Osteocyte (in vitro differentiated cells): ENCODE measurements around the gene ERH. TPM values are rescaled to one million over a fixed set of nuclear protein-coding genes. Genes with fewer than 3 reads are reported as not detected.

ENCODE experiments used
- DNase-seq: peaks from one replicate; pipeline ENCODE4 v3.0.0; 2021; ENCODE audit warnings: mixed read lengths; ENCODE audit not compliant: unreplicated experiment; ENCODE audit errors: extremely low spot score
- H3K27ac Mint-ChIP-seq: one replicate; pipeline ENCODE4 v1.8.0; 2021; ENCODE audit warnings: mild to moderate bottlenecking, mixed read lengths; ENCODE audit not compliant: unreplicated experiment
- H3K27me3 Mint-ChIP-seq: one replicate; pipeline ENCODE4 v1.8.0; 2021; ENCODE audit warnings: mixed read lengths; ENCODE audit not compliant: unreplicated experiment
- H3K36me3 Mint-ChIP-seq: one replicate; pipeline ENCODE4 v1.8.0; 2021; ENCODE audit warnings: mixed read lengths; ENCODE audit not compliant: unreplicated experiment
- H3K4me1 Mint-ChIP-seq: one replicate; pipeline ENCODE4 v1.8.0; 2021; ENCODE audit warnings: mixed read lengths; ENCODE audit not compliant: unreplicated experiment
- H3K4me3 Mint-ChIP-seq: one replicate; pipeline ENCODE4 v1.8.0; 2021; ENCODE audit warnings: mild to moderate bottlenecking, moderate library complexity, mixed read lengths; ENCODE audit not compliant: unreplicated experiment
- H3K9me3 Mint-ChIP-seq: one replicate; pipeline ENCODE4 v1.8.0; 2021; ENCODE audit warnings: mixed read lengths; ENCODE audit not compliant: unreplicated experiment
- total RNA-seq: library from RNA; stranded (reverse); gene quantifications from 2 replicates; pipeline ENCODE4 v1.2.1, GENCODE V29; 2021
- TF ChIP-seq, protein P1 (sequence below): fragments of 200-600 bp; sonication (generic); IDR thresholded peaks from 2 replicates; pipeline ENCODE4 v1.5.0; 2021; ENCODE audit warnings: antibody characterized with exemption, mild to moderate bottlenecking, moderate library complexity

Gene ERH
- total RNA-seq, 1 donor from 2014 or later = 211 TPM

DNA sequence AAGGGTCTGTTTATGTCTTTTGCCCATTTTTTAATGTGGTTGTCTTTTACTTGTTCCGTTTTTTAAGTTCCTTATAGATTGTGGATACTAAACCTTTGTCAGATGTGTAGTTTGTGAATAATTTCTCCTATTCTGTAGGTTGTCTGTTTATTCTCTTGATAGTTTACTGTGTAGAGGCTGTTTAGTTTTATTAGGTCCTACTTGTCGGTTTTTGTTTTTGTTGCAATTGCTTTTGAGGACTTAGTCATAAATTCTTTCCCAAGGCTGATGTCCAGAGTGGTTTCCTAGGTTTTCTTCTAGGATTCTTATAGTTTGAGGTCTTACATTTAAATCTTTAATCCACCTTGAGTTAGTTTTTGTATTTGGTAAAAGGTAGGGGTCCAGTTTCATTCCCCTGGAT lies 34.3 kb upstream of the ERH start:
- peaks cover 8% of the 10 kb centered on the region for H3K9me3 Mint-ChIP-seq
- H3K27me3 Mint-ChIP-seq = no peaks in the 10 kb centered on the region
- no peak overlapping the region for H3K4me3 Mint-ChIP-seq
- TF ChIP-seq, protein P1, sequence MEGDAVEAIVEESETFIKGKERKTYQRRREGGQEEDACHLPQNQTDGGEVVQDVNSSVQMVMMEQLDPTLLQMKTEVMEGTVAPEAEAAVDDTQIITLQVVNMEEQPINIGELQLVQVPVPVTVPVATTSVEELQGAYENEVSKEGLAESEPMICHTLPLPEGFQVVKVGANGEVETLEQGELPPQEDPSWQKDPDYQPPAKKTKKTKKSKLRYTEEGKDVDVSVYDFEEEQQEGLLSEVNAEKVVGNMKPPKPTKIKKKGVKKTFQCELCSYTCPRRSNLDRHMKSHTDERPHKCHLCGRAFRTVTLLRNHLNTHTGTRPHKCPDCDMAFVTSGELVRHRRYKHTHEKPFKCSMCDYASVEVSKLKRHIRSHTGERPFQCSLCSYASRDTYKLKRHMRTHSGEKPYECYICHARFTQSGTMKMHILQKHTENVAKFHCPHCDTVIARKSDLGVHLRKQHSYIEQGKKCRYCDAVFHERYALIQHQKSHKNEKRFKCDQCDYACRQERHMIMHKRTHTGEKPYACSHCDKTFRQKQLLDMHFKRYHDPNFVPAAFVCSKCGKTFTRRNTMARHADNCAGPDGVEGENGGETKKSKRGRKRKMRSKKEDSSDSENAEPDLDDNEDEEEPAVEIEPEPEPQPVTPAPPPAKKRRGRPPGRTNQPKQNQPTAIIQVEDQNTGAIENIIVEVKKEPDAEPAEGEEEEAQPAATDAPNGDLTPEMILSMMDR = no peak
- no peak overlapping the region for H3K27ac Mint-ChIP-seq
- H3K4me1 Mint-ChIP-seq = no peaks in the 10 kb centered on the region
- no peak for DNase-seq
- peaks cover 20% of the 10 kb centered on the region for H3K36me3 Mint-ChIP-seq

DNA sequence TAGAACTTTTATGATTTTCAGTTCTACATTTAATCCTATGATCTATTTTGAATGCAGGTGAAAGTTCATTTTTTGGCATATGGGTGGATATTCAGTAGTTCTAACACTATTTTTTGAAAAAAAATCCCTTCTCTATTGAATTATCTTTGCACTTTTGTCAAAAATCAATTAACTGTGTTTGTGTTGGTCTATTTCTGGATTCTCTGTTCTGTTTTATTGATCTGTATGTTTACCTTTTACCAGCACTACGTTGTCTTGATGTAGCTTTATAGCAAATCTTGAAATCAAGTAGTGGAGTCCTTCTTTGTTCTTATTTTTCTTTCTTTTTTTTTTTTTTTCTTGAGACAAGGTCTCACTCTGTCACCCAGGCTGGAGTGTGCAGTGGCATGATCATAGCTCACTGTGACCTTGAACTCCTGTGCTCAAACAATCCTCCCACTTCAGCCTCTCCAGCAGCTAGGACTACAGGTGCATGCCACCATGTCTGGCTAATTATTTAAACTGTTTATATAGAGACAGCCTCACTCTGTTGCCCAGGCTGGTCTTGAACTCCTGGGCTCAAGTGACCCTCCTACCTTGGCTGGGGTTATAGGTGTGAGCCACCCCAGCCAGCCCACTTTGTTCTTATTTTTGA lies 32.3 kb upstream of the ERH start:
- no peaks in the 10 kb centered on the region for H3K27me3 Mint-ChIP-seq
- H3K27ac Mint-ChIP-seq = no peak overlapping the region
- H3K9me3 Mint-ChIP-seq = peaks cover 8% of the 10 kb centered on the region
- H3K36me3 Mint-ChIP-seq = peaks cover 25% of the 10 kb centered on the region
- no peak overlapping the region for H3K4me3 Mint-ChIP-seq
- TF ChIP-seq, protein P1 = no peak
- no peaks in the 10 kb centered on the region for H3K4me1 Mint-ChIP-seq
- no peak for DNase-seq

- H3K4me3 Mint-ChIP-seq = no peak overlapping the region
- TF ChIP-seq, protein P1 = no peak
- DNase-seq = no peak
- no peaks in the 10 kb centered on the region for H3K27me3 Mint-ChIP-seq
- H3K9me3 Mint-ChIP-seq = peaks cover 8% of the 10 kb centered on the region
- H3K27ac Mint-ChIP-seq = no peak overlapping the region
- H3K36me3 Mint-ChIP-seq = peaks cover 31% of the 10 kb centered on the region
- H3K4me1 Mint-ChIP-seq = peaks cover 2% of the 10 kb centered on the region
Measured at GRCh38 chr14:69429643-69430042, 31.5 kb upstream of the ERH start.

GRCh38 chr14:69428289-69428998 lies 30.3 kb upstream of the ERH start:
- peaks cover 7% of the 10 kb centered on the region for H3K4me1 Mint-ChIP-seq
- no peak for DNase-seq
- no peaks in the 10 kb centered on the region for H3K27me3 Mint-ChIP-seq
- TF ChIP-seq, protein P1 = no peak
- peaks cover 8% of the 10 kb centered on the region for H3K9me3 Mint-ChIP-seq
- peaks cover 33% of the 10 kb centered on the region for H3K36me3 Mint-ChIP-seq
- H3K4me3 Mint-ChIP-seq = no peak overlapping the region
- H3K27ac Mint-ChIP-seq = no peak overlapping the region

DNA sequence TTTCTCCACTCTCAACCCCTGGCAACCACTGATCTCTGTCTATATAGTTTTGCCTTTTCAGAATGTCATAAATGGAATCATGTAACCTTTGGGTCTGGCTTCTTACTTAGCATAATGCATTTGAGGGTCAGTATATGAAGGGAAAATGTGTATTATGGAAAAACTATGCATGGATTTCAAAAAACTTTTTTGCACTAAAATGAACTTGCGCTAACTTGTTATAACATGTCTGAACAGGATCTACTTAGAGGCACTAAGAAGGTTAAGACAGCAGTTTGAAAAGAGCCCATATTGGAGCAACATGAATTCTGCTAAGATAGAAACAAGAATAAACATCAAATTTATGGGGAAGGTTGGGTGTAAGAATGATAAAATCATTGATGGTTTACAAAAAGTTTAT lies 29.5 kb upstream of the ERH start:
- peaks cover 11% of the 10 kb centered on the region for H3K4me1 Mint-ChIP-seq
- no peaks in the 10 kb centered on the region for H3K27me3 Mint-ChIP-seq
- peaks cover 8% of the 10 kb centered on the region for H3K9me3 Mint-ChIP-seq
- TF ChIP-seq, protein P1 = no peak
- no peak for DNase-seq
- no peak overlapping the region for H3K4me3 Mint-ChIP-seq
- peaks cover 33% of the 10 kb centered on the region for H3K36me3 Mint-ChIP-seq
- H3K27ac Mint-ChIP-seq = no peak overlapping the region
